GM12873 (cell line): Measurements from ENCODE around the gene MDFIC.

Experiments used
- TF ChIP-seq, protein P1 (sequence below): IDR thresholded peaks from 2 replicates; pipeline ENCODE4 v1.5.1; 2012; ENCODE audit warnings: low read depth, mild to moderate bottlenecking, moderate library complexity, low read length, control low read depth; ENCODE audit not compliant: insufficient read depth; ENCODE audit errors: missing control alignments

The MDFIC gene

DNA sequence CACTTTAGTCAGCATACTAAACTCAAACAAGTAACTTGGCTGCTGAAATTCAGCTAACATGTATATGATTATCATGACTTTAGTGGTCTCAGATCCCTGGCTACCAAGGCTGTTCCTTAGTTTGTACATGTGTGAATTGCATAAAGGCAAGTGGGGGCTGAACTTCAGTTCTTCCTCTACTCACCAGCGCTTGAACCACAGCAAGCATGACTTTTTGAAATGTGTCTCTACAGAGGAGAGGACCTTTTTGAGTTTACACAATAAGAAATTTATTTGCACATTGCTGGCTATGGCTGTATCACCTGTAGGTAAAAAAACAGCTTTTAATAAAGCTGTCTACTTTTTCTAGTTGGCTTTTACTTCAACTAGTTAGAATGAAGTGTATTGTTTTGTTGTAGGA lies 48.8 kb downstream of the MDFIC start:
- TF ChIP-seq, protein P1, sequence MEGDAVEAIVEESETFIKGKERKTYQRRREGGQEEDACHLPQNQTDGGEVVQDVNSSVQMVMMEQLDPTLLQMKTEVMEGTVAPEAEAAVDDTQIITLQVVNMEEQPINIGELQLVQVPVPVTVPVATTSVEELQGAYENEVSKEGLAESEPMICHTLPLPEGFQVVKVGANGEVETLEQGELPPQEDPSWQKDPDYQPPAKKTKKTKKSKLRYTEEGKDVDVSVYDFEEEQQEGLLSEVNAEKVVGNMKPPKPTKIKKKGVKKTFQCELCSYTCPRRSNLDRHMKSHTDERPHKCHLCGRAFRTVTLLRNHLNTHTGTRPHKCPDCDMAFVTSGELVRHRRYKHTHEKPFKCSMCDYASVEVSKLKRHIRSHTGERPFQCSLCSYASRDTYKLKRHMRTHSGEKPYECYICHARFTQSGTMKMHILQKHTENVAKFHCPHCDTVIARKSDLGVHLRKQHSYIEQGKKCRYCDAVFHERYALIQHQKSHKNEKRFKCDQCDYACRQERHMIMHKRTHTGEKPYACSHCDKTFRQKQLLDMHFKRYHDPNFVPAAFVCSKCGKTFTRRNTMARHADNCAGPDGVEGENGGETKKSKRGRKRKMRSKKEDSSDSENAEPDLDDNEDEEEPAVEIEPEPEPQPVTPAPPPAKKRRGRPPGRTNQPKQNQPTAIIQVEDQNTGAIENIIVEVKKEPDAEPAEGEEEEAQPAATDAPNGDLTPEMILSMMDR, result no peak

DNA sequence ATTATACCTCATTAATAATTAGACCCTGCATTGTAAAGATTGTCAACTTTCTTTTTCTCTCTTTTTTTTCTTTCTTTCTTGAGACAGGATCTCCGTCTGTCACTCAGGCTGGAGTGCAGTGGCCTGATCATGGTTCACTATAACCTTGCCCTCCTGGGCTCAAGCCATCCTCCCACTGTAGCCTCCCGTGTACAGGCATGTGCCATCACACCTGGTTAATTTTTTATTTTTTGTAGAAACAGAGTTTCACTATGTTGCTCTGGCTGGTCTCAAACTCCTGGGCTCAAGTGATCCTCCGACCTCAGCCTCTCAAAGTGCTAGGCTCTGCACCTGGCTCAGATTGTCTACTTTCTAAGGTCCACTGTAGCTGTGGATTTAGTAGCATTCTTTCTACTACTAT lies 50.7 kb downstream of the MDFIC start:
- TF ChIP-seq, protein P1, result no peak

DNA sequence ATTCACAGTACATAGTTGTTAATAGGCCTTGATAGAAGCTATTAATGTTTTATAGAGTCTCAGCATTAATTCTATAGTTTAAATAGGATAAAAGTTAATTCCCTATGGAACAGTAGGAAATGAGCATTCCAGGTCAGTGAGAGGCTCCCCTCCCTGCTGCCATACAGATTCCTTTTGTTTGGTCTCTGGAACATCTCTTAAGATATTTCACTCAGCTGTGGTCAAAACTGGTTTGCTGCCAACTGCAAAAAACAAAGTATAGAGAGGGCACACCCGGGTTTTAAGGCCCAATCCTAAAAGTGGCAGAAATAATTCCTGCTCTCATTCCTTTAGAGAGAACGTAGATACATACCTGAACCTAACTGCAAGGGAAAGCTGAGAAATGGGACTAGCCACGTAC lies 51.3 kb downstream of the MDFIC start:
- TF ChIP-seq, protein P1, result no peak

DNA sequence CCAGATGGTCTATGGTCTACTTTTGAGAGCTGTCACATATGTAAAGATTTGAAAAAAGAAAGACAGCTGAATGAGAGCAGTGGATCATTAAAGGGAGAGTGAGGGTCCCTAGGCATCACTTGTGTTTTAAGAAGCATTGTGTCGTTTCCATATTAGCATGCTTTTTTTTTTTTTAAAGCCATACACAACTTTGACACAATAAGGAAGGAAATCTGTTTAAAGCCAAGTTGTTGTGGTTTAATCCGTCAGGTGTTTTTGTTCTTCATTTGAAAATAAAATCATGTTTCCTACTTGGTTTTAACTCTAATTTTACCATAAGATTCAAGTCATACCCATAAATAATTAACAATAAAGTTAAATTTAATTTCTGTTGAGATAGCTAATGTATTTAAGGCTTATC lies 53.5 kb downstream of the MDFIC start:
- TF ChIP-seq, protein P1, result no peak

DNA sequence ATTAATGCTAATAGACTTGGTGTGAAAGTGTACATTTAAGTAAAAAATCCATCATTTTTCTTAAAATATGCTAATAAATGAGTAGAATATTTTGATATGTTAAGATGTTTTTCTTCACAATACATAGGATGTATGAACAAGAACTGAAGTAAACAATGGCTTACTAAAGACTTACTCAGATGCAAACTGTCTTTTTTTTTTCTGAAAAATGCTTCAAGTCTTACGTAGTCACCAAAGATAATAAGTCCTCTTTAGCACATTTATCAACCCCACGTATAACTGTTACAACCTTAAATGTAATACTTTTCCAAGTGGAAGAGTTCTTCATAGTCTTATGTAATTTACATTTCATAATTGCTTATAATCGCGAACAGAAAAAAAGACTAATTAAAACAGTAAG lies 54.8 kb downstream of the MDFIC start:
- TF ChIP-seq, protein P1, result no peak

DNA sequence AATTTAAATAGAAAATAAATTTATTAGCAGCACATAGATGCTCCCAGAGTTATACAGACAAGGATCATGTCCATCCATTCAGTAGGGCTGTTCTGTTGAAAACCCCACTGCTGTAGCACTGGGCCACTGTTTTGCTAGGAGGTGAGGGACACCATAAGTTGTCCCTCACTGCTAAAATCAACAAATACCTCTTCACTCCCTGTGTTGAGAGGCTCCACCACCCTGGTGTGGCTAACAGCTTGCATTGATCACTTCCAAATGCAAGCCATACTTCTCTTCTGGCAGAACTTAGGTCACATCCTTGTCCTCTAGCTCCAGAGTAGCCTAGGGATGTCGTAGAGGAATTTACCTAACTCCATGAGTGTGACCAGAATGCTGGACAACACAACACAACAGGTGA lies 55.4 kb downstream of the MDFIC start:
- TF ChIP-seq, protein P1, result no peak

DNA sequence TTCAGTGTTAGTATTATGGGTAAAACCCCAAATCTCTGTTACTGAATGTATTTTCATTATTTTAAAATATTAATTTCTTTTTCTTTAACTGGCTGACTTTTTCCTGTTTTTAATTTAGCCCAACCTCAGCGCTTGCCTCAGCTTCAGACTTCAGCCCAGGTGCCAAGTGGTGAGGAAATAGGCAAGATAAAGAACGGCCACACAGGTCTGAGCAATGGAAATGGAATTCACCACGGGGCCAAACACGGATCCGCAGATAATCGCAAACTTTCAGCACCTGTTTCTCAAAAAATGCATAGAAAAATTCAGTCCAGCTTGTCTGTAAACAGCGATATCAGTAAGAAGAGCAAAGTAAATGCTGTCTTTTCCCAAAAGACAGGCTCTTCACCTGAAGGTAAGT lies 57.5 kb downstream of the MDFIC start:
- TF ChIP-seq, protein P1, result no peak

DNA sequence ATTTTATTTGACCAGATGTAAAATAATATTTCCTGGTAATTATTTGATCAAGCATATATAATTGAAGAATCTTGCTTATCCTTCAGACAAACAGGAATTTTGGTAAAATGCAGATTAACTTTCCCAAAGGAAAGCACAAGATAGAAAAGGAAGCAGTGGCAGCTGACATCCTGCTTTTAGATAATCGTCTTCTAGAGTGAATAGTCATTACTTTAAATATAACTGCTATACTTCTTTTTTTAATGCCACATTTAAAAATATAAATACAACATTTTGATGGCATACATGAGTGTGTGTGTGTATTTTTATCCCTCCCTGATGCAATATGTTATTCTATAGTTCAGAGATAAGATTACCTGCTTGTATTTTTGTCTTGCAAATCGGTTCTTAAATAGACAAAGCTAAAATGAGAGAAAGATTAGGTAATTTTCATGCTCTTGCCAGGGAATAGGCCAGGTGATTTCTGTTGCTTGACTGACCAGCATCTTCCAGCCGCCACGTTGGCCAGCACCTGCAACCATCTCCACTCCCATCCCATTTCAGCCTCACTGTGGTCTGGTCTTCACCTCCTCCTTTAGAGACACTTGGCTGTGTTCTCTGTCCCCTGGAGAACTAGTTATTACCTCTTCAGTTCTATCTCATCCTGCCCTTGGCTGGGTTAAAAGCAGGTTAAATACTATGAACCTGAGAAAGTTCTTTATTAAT lies 58.1 kb downstream of the MDFIC start:
- TF ChIP-seq, protein P1, result no peak
